GM12892 (cell line): Measurements from ENCODE around the gene GPR137C. TPM values are rescaled to one million over a fixed set of nuclear protein-coding genes. Genes with fewer than 3 reads are reported as not detected.
A peak's percentile ranks its signal among the peaks of the same experiment; 100 is the strongest.

ENCODE experiments used
- DNase-seq: peaks from one replicate; pipeline ENCODE4 v3.0.0; 2011; ENCODE audit not compliant: insufficient read length
- FAIRE-seq: peaks from 2 replicates; lab custom pipeline; 2011; peaks lifted over from hg19 to GRCh38; lab: Jason Lieb, UNC
- POLR2A ChIP-seq: IDR thresholded peaks from 2 replicates; pipeline ENCODE4 v1.6.1; 2011; ENCODE audit warnings: low read depth, low read length, control low read depth
- POLR2AphosphoS5 ChIP-seq: IDR thresholded peaks from 2 replicates; pipeline ENCODE4 v1.6.1; 2011; ENCODE audit warnings: low read depth, low read length, control low read depth
- TAF1 ChIP-seq: IDR thresholded peaks from 2 replicates; pipeline ENCODE4 v1.6.1; 2011; ENCODE audit warnings: low read depth, mild to moderate bottlenecking, control low read depth, low read length, borderline replicate concordance
- polyA plus RNA-seq: library from polyadenylated mRNA; unstranded; fragments of >200 nt; gene quantifications from one replicate; pipeline ENCODE4 v1.2.1, GENCODE V29; 2012; ENCODE audit warnings: missing spikeins, inconsistent platforms; ENCODE audit not compliant: missing spikeins

Gene GPR137C
- 0.64 TPM for polyA plus RNA-seq

DNA sequence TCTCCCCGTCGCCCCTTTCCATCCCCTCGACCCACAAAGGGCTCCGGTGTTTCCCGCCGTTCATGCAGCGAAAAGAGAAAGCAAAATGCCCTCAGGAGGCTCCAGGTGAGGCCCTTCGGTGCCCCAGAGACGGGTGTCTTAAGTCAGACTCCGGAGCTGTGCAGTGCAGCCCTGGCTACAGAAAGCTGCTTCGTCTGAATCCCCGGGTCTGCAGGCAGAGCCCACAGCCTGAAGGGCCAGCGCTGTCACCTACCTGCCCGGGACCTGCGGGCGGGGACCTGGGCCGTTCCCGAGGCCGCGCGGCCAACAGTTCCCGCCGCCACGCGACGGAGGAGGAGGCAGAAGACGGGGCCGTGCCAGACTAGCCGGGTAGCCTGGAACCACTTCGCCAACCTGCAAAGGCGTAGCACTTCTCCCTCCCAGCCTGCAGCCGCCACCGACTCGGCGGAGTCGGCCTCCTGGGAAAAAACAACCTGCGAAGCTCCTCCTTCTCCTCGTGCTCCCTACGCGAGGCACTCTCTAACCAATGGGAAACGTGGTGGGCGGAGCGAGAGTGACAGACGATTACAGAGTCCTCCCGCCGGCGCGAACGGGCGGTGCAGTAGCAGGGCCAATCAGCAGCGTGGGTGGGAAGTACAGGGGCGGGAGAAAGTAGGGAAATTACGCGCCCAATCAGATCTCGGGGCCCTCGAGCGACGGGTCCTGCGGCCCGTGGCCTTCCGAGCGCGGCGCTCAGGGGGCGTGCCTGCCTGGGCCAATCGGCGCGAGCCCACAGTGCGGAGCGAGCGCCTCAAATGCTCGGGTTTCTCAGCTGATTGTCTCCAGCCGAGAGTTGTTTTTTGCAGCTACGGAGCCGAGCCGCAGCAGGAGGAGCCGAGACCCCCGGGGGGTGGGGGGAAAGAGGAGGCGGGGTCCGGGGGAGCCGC is at the start of gene GPR137C, which contains the start of gene TXNDC16:
GPR137C (plus strand) TSS at position 774 of the 926 bp plus-strand sequence. CDS start 312 bp downstream, outside the sequence.
TXNDC16 (minus strand) TSS at position 443 of the 926 bp plus-strand sequence. CDS start 8,948 bp downstream, outside the sequence.
- DNase-seq (peak; percentile 84), FAIRE-seq (peak; percentile 99)
- TF ChIP-seq POLR2AphosphoS5: peak; percentile 83
- peak; percentile 93 for TF ChIP-seq POLR2A
- TF ChIP-seq TAF1: no peak; the same call in 1 of the 2 replicates

GRCh38 chr14:52513249-52513648 is 39.4 kb upstream of the GPR137C start:
- no peak for TF ChIP-seq TAF1
- TF ChIP-seq POLR2A: no peak
- no peak for TF ChIP-seq POLR2AphosphoS5
- no peak for FAIRE-seq
- no peak for DNase-seq

- DNase-seq (no peak), FAIRE-seq (no peak)
- TF ChIP-seq POLR2A (no peak), POLR2AphosphoS5 (no peak), TAF1 (no peak)
Measured at GRCh38 chr14:52514046-52514811, 38.4 kb upstream of the GPR137C start.

DNA sequence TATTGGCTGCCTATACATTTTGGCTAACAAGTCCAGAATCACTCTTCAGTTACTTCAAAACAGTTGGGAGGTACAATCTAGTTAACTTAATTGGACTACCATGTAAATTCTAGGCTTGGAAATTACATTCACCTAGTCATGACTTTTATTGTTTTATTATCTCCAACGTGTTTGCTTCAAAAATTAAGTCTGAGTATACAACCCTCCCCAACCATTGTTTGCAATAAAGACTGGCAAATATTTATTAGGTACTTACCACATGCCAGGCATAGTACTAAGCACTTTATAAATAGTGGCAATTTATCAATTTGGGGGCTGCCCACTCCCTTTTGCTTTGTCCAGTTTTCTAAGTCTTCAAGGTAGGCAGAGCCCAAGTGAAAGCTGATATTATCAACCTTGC is 30.6 kb upstream of the GPR137C start:
- no peak for DNase-seq
- FAIRE-seq: no peak

DNA sequence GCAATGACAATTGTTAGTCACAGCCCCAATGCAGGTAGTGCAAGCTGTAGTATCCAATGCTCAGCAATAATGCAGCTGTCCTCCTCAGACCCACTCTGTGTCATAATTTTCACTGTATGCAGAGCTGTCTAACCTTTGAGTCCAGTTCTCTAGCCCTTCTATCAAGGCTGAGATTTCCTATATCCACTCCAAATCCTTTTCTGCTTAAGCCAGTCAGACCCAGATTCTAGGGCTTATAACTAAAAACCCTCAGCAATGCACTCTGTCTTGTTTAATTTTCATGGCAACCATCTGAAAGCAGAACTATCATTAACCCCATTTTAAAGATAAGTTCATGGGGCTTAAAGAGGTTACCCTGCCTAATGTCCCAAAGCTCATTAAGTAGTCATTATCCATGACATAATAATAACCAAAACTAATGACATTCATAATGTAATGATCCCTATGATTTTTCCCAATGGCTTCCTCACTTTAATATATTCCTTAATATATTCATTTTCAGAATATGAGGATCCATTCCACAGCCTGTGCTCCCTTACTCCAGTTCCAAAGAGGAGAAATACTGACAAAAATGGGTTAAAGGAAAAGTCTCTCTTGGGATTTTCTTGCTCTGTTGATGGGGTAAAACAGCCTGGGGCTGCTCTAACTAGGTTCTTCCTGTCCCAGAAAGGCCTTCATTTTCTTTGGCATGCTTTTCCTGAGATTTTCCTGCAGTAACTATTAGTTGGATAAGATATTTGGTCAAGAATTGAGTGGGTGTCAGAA is 29.9 kb upstream of the GPR137C start:
- no peak for TF ChIP-seq POLR2AphosphoS5
- TF ChIP-seq TAF1: no peak
- no peak for TF ChIP-seq POLR2A
- no peak for FAIRE-seq
- DNase-seq: no peak

More for the DNA sequence above, 30.6 kb upstream of the GPR137C start:
- no peak for TF ChIP-seq POLR2AphosphoS5

- TF ChIP-seq TAF1: no peak
- TF ChIP-seq POLR2A: no peak
- no peak for TF ChIP-seq POLR2AphosphoS5
- DNase-seq: no peak
- FAIRE-seq: no peak
Measured at GRCh38 chr14:52527052-52527451, 25.6 kb upstream of the GPR137C start.

DNA sequence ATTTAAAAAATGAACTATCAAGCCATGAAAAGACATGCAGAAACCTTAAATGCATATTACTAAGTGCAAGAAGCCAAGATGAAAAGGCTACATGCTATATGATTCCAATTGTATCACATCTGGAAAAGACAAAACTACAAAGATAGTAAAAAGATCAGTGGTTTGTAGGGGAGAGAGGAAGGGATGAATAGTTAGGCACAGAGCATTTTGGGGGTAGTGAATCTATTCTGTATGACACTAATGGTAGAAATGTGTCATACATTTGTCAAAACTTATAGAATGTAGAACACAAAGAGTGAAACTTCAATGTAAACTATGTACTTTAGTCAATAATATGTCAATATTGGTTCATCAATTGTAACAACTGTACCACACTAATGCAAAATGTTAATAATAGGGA is 21.2 kb upstream of the GPR137C start:
- TF ChIP-seq TAF1: no peak
- no peak for TF ChIP-seq POLR2AphosphoS5
- TF ChIP-seq POLR2A: no peak
- FAIRE-seq (peak; percentile 14), DNase-seq (no peak)

DNA sequence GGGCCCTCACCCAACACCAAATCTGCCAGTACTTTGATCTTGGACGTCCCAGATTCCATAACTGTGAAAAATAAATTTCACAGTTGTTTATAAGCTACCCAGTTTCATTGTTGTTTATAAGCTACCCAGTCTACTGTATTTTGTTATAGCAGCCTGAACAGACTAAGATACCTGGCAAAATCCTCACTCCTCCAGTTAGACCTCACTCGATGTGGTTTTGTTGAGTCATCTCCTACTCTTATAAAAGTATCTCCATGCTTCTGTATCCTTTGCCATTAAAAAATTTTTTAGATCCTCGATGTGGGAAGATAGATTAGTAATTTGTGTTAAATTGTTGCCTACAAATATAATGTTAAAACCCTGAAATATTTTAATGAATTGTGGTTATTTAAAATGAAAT is 16.4 kb upstream of the GPR137C start:
- no peak for FAIRE-seq
- TF ChIP-seq POLR2AphosphoS5 (no peak), POLR2A (no peak), TAF1 (no peak)
- no peak for DNase-seq

DNA sequence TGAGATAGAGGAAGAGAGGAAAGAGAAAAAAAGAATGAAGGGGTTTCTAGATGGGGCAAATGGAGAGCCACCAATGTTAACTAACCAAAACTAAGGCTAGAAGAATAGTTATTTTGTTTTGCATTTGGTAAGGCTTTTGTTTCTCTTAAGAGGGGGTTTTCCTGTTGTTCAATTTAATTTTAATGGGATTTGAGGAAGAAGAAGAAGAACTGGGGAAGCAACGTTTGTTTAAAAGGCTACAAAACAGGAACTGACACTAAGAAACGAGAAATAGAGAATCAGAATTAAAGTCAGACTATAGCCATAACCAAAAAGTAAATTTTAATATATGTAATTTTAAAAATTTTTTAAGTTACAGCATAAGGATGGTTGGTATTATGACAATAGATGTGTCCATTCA is 14.0 kb upstream of the GPR137C start:
- TF ChIP-seq POLR2AphosphoS5: no peak
- no peak for TF ChIP-seq POLR2A
- TF ChIP-seq TAF1: no peak
- DNase-seq (no peak), FAIRE-seq (no peak)

- no peak for FAIRE-seq
- no peak for DNase-seq
- TF ChIP-seq TAF1: no peak
- TF ChIP-seq POLR2AphosphoS5: no peak
- no peak for TF ChIP-seq POLR2A
Measured at GRCh38 chr14:52545584-52546317, 6.9 kb upstream of the GPR137C start.

DNA sequence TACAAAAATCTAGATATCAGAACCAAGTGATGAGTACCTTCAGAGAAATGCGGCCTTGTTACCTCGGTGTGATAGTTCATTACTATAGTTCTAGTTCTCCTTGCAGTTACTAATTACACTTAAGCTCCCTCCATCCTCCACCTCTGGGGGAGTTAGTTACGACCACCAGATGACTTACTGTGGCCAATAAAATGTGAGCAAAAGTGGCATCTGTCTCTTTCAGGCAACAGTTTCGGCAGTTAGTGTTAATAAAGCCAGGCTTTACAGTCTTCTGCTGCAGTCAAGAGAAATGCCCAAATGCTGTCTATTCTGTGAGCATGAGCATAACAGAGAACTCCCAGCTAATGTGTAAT is 6.3 kb upstream of the GPR137C start:
- FAIRE-seq: no peak
- TF ChIP-seq POLR2A (no peak), TAF1 (no peak), POLR2AphosphoS5 (no peak)
- no peak for DNase-seq

GRCh38 chr14:52547027-52547426 is 5.6 kb upstream of the GPR137C start:
- TF ChIP-seq POLR2AphosphoS5 (no peak), TAF1 (no peak), POLR2A (no peak)
- FAIRE-seq (no peak), DNase-seq (no peak)
